ENCODE measurements around the gene LRFN5.
"Not testable (repeated sequence)": the region's sequence is repeated elsewhere in the genome, so short reads cannot be mapped to it uniquely, and the experiment has no call there.

Gene LRFN5

GRCh38 chr14:41606532-41607303 is at the start of gene LRFN5:
TSS of gene LRFN5 (plus strand) at chr14:41606876.
- DNase-seq, result peak; percentile 59

- no peak for DNase-seq
Measured at GRCh38 chr14:41558490-41558889, 48.2 kb upstream of the LRFN5 start.

- DNase-seq, result not testable (repeated sequence)
Measured at GRCh38 chr14:41566864-41567263, 39.8 kb upstream of the LRFN5 start.

- no peak for DNase-seq
Measured at GRCh38 chr14:41568979-41569378, 37.7 kb upstream of the LRFN5 start.

- no peak for DNase-seq
Measured at GRCh38 chr14:41570415-41571155, 36.1 kb upstream of the LRFN5 start.

- no peak for DNase-seq
Measured at GRCh38 chr14:41586237-41586636, 20.4 kb upstream of the LRFN5 start.

GRCh38 chr14:41597647-41598046 is 9.0 kb upstream of the LRFN5 start:
- no peak for DNase-seq

- DNase-seq, result not testable (repeated sequence)
Measured at GRCh38 chr14:41599805-41600385, 6.8 kb upstream of the LRFN5 start.

GRCh38 chr14:41604721-41605531 is 1.8 kb upstream of the LRFN5 start:
- DNase-seq, result peak; percentile 79

- DNase-seq, result peak; percentile 65
Measured at GRCh38 chr14:41605550-41606281, 960 bp upstream of the LRFN5 start.

- DNase-seq, result peak; percentile 65
Measured at GRCh38 chr14:41606282-41606531, 469 bp upstream of the LRFN5 start.

GRCh38 chr14:41607304-41607775 is 664 bp downstream of the LRFN5 start:
- DNase-seq, result peak; percentile 65

- DNase-seq, result peak; percentile 76
Measured at GRCh38 chr14:41607966-41608663, 1.4 kb downstream of the LRFN5 start.

- peak; percentile 68 for DNase-seq
Measured at GRCh38 chr14:41608681-41609390, 2.2 kb downstream of the LRFN5 start.

GRCh38 chr14:41609704-41610183 is 3.1 kb downstream of the LRFN5 start:
- peak; percentile 87 for DNase-seq

- DNase-seq, result no peak
Measured at GRCh38 chr14:41615011-41615595, 8.4 kb downstream of the LRFN5 start.

GRCh38 chr14:41623736-41624135 is 17.1 kb downstream of the LRFN5 start:
- no peak for DNase-seq

- no peak for DNase-seq
Measured at GRCh38 chr14:41629876-41630275, 23.2 kb downstream of the LRFN5 start.

GRCh38 chr14:41634286-41634685 is 27.6 kb downstream of the LRFN5 start:
- no peak for DNase-seq
